Bone marrow (tissue), 2 donors: Measurements from ENCODE around the gene CYB561.

ENCODE experiments used
- DNase-seq, 2 donors: peaks; one replicate each; lab custom pipeline; 2025; lab: John Stamatoyannopoulos, UW

The CYB561 gene

GRCh38 chr17:63407741-63408330 lies 38.3 kb downstream of the CYB561 start:
- DNase-seq: no peak

DNA sequence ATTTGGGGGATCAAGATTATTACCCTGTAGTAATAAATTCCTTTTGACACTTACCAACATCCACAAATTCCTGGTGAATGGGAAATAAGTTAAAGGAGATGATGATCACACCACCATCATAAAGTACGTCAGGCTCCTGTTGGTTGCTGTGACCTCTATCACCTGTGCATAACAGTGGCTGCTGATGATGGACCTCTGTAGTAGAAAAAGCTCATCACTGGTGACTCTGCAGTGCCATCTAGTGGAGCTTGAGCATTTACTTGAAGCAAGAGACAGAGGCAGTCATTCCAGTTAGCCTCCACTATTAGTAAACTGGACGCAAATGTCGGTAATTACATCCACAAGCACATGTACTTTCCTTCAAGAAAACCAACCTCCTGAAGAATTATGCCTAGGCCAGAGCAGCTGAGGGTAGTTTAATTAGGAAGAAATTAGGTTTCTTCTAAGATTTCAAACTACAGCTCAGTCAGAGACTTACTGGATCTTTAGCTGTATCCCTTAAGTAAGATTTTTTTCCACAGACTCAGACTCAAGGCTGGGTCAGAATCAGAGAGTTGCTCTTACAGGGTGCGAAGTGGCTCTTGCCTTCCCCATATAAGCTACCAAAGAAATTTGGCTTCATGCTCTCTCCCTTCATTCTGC lies 39.3 kb downstream of the CYB561 start:
- peak; percentile 7 to 56 for DNase-seq

- peak in 1 of 2 donors; percentile 79 for DNase-seq
These were observed 40.3 kb downstream of the CYB561 start for GRCh38 chr17:63405741-63406261.

DNA sequence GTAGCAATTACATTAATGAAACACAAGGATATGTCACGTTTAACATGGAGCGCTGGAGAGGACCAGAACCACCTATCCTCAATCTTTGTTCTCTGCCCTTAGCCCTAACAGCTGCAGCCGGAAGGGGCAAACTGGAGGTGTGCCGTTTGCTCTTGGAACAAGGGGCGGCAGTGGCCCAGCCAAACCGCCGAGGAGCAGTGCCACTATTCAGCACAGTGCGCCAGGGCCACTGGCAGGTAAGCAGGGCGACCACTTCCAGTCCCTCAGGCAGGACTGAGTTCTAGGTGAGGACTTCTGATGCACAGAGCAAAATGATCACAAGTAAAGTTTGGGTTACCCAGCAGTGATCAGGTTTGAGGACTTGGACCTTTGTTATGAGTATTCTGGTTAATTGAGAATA lies 41.1 kb downstream of the CYB561 start:
- no peak for DNase-seq

DNA sequence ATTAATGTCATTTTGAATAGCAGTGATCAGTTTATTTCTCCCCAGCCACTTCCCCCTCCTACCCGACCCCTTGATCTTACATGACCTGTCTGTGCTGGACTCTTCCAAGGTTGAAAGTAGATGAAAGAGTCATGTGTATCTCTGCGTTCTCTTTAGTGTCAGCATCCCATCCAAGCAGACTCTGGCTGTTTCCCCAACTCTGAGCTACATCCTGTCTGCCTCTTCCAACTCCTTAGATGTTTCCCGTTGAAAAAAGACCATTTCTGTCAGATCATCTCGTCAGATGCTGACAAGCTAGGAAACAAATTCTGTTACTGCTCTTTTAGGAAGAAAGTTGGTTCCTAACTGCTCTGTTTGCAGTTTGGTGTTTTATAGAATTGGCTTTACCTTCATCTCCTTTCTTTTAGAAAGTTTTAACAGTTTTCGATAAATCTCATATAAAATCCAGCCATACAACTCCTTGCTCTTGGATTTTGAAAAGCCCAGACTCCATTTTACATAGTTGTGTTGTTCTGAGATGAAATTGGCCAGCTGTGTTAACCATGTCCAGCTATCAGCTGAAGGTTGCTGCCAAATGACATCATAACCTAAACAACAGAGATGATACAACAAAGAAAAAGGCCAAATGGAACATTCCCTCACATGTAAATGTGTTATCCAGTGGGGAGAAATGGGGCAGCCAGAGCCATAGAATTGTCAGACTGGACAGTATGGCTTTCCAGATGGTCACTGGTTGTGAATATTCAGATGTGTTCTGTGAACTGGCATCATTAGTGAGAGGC lies 43.5 kb downstream of the CYB561 start:
- no peak for DNase-seq

DNA sequence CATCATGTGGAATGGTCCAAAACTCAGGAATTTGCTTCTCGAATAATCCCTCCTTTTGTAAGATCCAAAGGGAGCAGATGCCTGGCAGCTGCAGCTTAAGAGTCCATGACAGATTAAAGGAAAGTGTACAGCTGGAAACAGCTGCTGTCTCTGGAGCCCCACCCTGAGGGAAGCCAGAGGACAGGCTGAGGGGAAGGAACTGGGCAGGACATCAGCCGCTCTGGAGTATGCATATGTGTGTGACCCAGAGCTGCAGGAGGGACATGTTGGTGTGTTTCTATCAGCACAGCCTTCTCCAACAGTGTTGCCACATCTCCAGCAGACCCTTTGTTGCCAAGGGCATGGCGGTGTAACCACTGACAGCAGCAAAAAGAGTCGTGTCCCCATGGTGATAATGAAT lies 46.2 kb downstream of the CYB561 start:
- DNase-seq: no peak

- DNase-seq: peak in 1 of 2 donors; percentile 45
These were observed 46.8 kb downstream of the CYB561 start for GRCh38 chr17:63399316-63399715.

- no peak for DNase-seq
These were observed 47.4 kb downstream of the CYB561 start for GRCh38 chr17:63398680-63399079.

DNA sequence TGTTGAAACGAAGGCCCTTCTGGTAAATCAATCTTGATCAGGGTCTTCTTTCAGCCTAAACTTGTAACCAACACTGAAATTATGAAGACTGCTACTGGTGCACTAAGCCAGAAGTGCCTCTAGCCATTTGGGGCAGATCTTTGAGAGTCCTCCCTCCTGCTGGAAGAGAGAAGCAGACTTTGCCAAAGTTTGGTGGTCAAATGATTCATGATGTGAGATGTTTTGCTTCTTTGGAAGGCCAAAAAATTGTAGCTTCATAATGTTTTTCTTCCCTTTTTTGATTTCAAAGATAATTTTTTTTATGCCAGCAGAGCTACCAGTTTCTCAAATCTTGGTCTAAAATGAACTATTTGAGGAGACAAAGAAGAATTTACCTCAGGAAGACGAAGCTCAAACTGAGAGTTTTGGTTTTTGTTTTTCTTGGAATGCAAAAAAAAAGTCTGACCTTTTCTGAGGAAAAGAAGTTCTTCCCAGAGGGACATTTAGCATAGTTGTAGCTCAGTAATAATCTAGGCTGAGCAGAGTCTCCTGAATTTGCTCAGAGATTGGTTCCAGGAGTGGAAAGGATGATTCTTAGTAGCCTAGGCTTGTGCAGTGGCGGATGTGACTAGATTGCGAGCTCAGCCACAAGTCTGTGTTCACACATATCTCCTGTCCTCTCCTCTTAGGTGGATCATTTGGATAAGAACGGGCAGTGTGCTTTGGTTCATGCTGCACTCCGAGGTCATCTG lies 50.9 kb downstream of the CYB561 start:
- DNase-seq: peak in 1 of 2 donors; percentile 34

GRCh38 chr17:63390090-63390489 lies 56.0 kb downstream of the CYB561 start:
- DNase-seq: no peak

DNA sequence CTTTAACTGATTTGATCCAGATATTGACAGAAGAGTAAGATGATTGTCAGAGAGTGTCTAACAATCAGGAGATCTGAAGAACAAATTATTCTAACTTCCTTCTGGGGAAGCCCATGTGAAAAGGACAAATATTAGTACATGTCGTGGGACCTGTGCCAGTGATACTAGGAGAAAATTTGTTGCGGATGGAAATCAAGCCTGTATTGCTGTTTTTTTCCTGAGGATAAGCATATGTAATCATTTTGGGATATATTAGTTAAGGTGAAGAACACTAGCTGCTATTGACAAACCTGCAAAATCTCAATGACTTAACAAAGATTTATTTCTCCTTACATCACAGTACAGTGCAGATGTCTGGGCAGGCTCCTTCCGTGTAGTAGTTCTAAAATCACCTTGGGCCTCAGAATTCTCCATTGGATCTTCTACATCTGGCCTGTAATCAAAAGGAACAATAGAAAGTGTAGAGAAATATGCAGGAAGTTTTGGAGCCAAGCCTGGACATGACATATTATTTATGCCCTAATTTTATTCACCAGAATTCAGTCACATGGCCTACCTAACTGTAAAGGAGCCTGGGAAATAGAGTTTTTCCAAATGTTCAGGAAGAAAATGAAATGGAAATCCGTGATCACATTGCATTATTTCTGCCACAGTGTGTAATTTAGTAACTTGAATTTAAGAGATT lies 58.3 kb downstream of the CYB561 start:
- no peak for DNase-seq

- no peak for DNase-seq
These were observed 63.3 kb downstream of the CYB561 start for GRCh38 chr17:63382826-63383225.
